WERI-Rb-1 (cell line): ENCODE measurements around the gene ABHD6.

Experiments used
- DNase-seq: peaks from one replicate; pipeline ENCODE4 v3.0.0-alpha.2; 2020
- H3K27ac ChIP-seq: fragments of 250-450 bp; sonication (Bioruptor Pico); 2 replicates; pipeline ENCODE4 v1.5.1; 2020; ENCODE audit warnings: mild to moderate bottlenecking, moderate library complexity
- H3K27me3 ChIP-seq: fragments of 250-450 bp; sonication (Bioruptor Pico); 2 replicates; pipeline ENCODE4 v1.5.1; 2021; ENCODE audit warnings: mild to moderate bottlenecking, low read depth, moderate library complexity; ENCODE audit not compliant: insufficient read depth, severe bottlenecking
- H3K36me3 ChIP-seq: fragments of 250-450 bp; sonication (Bioruptor Pico); 2 replicates; pipeline ENCODE4 v1.5.1; 2020; ENCODE audit warnings: mild to moderate bottlenecking, moderate library complexity
- H3K4me3 ChIP-seq: 2 replicates; pipeline ENCODE4 v1.5.1; 2011; ENCODE audit warnings: low read depth, mild to moderate bottlenecking, control low read depth, low read length
- H3K9me3 ChIP-seq: fragments of 250-450 bp; sonication (Bioruptor Pico); 2 replicates; pipeline ENCODE4 v1.5.1; 2021; ENCODE audit warnings: mild to moderate bottlenecking, moderate library complexity; ENCODE audit not compliant: severe bottlenecking
- TF ChIP-seq, protein P1 (sequence below): IDR thresholded peaks from 2 replicates; pipeline ENCODE4 v1.5.1; 2011; ENCODE audit warnings: low read depth, mild to moderate bottlenecking, control low read depth, inconsistent platforms, low read length

The ABHD6 gene

DNA sequence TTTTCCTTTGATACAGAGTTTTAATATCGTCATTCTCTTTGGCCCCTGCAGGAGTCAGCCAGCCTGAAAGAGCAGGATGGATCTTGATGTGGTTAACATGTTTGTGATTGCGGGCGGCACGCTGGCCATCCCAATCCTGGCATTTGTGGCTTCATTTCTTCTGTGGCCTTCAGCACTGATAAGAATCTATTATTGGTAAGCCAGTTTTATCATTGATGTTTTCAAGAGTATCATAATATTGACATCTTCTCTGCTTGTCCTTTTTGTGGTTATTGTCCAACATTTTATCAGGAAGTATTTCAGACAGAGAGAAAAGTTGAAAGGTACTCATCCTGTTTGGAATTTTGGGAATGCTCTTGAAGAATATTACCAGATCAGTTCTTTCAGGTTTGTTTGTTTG is 18.9 kb downstream of the ABHD6 start:
- Histone ChIP-seq H3K27me3 (no peaks in the 10 kb centered on the region), H3K36me3 (peaks cover 2% of the 10 kb centered on the region; the same call in 1 of the 2 replicates), H3K9me3 (no peaks in the 10 kb centered on the region), H3K4me3 (no peak overlapping the region), H3K27ac (no peak overlapping the region)
- TF ChIP-seq, protein P1, sequence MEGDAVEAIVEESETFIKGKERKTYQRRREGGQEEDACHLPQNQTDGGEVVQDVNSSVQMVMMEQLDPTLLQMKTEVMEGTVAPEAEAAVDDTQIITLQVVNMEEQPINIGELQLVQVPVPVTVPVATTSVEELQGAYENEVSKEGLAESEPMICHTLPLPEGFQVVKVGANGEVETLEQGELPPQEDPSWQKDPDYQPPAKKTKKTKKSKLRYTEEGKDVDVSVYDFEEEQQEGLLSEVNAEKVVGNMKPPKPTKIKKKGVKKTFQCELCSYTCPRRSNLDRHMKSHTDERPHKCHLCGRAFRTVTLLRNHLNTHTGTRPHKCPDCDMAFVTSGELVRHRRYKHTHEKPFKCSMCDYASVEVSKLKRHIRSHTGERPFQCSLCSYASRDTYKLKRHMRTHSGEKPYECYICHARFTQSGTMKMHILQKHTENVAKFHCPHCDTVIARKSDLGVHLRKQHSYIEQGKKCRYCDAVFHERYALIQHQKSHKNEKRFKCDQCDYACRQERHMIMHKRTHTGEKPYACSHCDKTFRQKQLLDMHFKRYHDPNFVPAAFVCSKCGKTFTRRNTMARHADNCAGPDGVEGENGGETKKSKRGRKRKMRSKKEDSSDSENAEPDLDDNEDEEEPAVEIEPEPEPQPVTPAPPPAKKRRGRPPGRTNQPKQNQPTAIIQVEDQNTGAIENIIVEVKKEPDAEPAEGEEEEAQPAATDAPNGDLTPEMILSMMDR = no peak
- DNase-seq = no peak

DNA sequence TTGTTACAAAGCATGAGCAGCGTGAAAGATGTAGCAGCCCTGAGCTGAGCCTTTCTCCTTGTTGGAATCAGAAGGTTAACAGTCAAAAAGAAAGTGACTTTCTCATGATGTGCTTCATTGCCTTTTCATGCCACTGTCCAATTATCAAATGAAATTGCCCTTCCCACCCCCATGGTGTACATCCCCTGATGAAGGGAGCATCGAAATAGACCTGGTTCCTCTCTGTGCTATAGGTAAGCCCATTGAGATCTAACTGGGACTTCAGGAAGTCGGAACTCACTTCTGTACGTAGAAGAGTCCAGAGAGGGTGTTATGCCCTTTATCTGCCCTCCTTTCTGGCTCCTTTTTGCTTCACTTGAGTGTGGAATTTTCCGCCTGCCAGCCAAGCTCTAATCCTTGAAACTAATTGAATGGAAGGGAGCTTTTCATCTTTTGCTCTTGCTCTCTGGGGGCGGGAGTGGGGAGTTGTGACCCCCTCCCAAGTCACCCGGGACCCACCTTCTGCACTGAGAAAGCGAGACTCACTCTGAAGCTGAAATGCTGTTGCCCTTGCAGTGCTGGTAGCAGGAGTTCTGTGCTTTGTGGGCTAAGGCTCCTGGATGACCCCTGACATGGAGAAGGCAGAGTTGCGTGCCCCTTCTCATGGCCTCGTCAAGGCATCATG is 20.9 kb downstream of the ABHD6 start:
- Histone ChIP-seq H3K9me3 (no peaks in the 10 kb centered on the region), H3K27ac (no peak overlapping the region), H3K4me3 (no peak overlapping the region), H3K27me3 (no peaks in the 10 kb centered on the region), H3K36me3 (peaks cover 2% of the 10 kb centered on the region; the same call in 1 of the 2 replicates)
- no peak for DNase-seq
- TF ChIP-seq, protein P1 = no peak

DNA sequence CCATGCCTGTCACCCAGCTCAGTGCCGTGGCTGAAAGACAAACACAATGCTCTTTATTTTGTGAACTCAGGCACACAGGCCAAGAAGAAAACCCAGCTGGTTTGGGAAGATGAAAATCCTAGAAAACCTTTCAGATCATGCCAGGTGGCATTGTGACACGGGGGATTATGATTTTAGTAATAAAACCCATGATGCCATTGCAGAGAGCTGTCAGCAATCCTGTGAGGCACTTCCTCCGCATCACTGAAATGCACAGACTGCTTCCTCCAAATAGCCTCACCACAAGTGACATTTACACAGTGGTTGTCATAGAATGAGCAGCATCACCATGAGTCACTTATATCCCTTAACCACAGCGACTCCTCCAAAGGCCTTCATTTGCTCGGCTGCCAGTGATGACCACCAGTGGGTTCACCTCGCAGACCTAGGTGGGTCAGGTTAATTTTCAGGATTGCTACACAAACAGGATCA is 22.7 kb downstream of the ABHD6 start:
- Histone ChIP-seq H3K36me3 (peaks cover 2% of the 10 kb centered on the region; the same call in 1 of the 2 replicates), H3K27ac (no peak overlapping the region), H3K9me3 (no peaks in the 10 kb centered on the region), H3K4me3 (no peak overlapping the region), H3K27me3 (no peaks in the 10 kb centered on the region)
- TF ChIP-seq, protein P1 = no peak
- DNase-seq = no peak

DNA sequence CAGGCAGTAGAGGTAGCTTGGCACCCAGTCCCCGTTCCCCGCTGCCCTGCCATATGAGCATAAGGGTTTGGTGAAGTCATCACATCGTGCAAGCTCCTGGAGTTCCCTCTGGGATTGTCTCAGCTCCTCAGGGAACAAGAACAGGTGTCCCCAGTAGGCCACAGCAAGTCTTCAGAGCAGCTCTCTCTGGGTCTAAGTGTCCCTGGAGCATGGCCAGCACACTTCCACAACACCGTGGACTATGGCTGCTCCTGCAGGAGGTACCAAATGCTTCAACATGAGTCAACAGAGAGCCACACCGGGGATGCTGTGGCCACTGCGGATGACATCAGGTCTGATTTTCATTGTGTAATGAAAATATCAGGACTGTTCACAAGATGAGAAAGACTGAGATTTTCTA is 23.1 kb downstream of the ABHD6 start:
- H3K36me3 ChIP-seq = peaks cover 2% of the 10 kb centered on the region; the same call in 1 of the 2 replicates
- no peak overlapping the region for H3K27ac ChIP-seq
- no peak for DNase-seq

DNA sequence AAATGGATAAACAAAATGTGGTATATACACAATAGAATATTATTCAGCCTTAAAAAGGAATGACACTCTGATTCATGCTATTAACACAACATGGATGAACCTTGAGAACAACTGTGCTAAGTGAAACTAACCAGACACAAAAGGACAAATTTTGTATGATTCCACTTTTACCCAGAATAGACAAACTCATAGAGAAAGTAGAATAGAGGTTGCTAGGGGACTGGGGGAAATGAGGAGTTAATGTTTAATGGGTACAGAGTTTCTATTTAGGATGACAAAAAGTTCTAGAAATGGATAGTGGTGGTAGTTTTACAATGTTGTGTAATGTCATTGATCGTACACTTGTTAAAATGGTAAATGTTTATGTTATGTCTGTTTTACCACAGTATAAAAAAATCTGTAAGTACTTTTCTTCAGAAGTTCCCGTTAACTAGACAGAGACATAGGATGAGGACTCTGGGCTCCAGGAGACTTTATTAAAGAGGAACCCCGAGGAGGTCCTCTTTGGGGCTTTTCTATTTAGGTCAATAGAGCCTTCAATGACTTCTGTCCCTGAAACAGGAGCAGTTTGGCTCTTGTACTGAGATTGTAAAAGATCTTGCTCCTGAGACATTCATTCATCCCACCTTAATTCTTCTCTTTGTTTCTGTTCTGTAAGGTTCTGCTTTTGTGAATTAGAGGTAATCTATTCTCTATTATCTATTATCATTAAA is 24.5 kb downstream of the ABHD6 start:
- DNase-seq = no peak
- Histone ChIP-seq H3K4me3 (no peak overlapping the region), H3K27me3 (no peaks in the 10 kb centered on the region), H3K27ac (no peak overlapping the region), H3K9me3 (no peaks in the 10 kb centered on the region), H3K36me3 (peaks cover 2% of the 10 kb centered on the region; the same call in 1 of the 2 replicates)
- TF ChIP-seq, protein P1 = no peak

More for the DNA sequence above, 23.1 kb downstream of the ABHD6 start:
- H3K9me3 ChIP-seq = no peaks in the 10 kb centered on the region
- TF ChIP-seq, protein P1 = no peak
- no peaks in the 10 kb centered on the region for H3K27me3 ChIP-seq
- no peak overlapping the region for H3K4me3 ChIP-seq
